Smooth muscle cell (in vitro differentiated cells): ENCODE data around the gene SMAP2. TPM values are rescaled to one million over a fixed set of nuclear protein-coding genes. Genes with fewer than 3 reads are reported as not detected.

ENCODE experiments used
- DNase-seq: peaks from one replicate; lab custom pipeline; 2025; ENCODE audit not compliant: unreplicated experiment; lab: John Stamatoyannopoulos, UW
- H2AFZ ChIP-seq: fragments of 200-600 bp; sonication (generic); 2 replicates; pipeline ENCODE4 v1.6.0; 2016; ENCODE audit warnings: antibody characterized with exemption, low read depth, mild to moderate bottlenecking
- H3F3A ChIP-seq: fragments of 200-600 bp; sonication (generic); 2 replicates; pipeline ENCODE4 v1.6.0; 2017; ENCODE audit warnings: antibody characterized with exemption, low read depth
- H3K27ac ChIP-seq: fragments of 200-600 bp; sonication (generic); 2 replicates; pipeline ENCODE4 v1.5.1; 2016; ENCODE audit warnings: low read depth, mild to moderate bottlenecking
- H3K27me3 ChIP-seq: fragments of 200-600 bp; sonication (generic); 2 replicates; pipeline ENCODE4 v1.6.1; 2016; ENCODE audit warnings: low read depth, mild to moderate bottlenecking
- H3K36me3 ChIP-seq: fragments of 200-600 bp; sonication (generic); 2 replicates; pipeline ENCODE4 v1.5.1; 2016; ENCODE audit warnings: low read depth
- H3K4me1 ChIP-seq: fragments of 200-600 bp; sonication (generic); 2 replicates; pipeline ENCODE4 v1.5.1; 2016; ENCODE audit warnings: low read depth
- H3K4me2 ChIP-seq: fragments of 200-600 bp; sonication (generic); 2 replicates; pipeline ENCODE4 v1.6.0; 2016; ENCODE audit warnings: mild to moderate bottlenecking
- H3K4me3 ChIP-seq: fragments of 200-600 bp; sonication (generic); 2 replicates; pipeline ENCODE4 v1.5.1; 2016; ENCODE audit warnings: mild to moderate bottlenecking
- H3K79me2 ChIP-seq: fragments of 200-600 bp; sonication (generic); 2 replicates; pipeline ENCODE4 v1.6.0; 2016; ENCODE audit warnings: low read depth, mild to moderate bottlenecking
- H3K9ac ChIP-seq: fragments of 200-600 bp; sonication (generic); 2 replicates; pipeline ENCODE4 v1.6.0; 2016; ENCODE audit warnings: low read depth
- H3K9me3 ChIP-seq: fragments of 200-600 bp; sonication (generic); replicated peaks from 2 replicates; pipeline ENCODE4 v1.5.1; 2016; ENCODE audit warnings: low read depth
- H4K20me1 ChIP-seq: fragments of 200-600 bp; sonication (generic); 2 replicates; pipeline ENCODE4 v1.6.0; 2016; ENCODE audit warnings: low read depth
- CTCF ChIP-seq: fragments of 200-600 bp; sonication (generic); IDR thresholded peaks from 2 replicates; pipeline ENCODE4 v1.5.1; 2017; ENCODE audit warnings: borderline replicate concordance, mild to moderate bottlenecking, antibody characterized with exemption; ENCODE audit not compliant: insufficient read depth, poor library complexity, severe bottlenecking
- WGBS: methylation state at CpG from one replicate; pipeline ENCODE4 v1.1.7; 2016; ENCODE audit warnings: low lambda C conversion rate; 5-methylcytosine and 5-hydroxymethylcytosine counted together
- polyA plus RNA-seq: library from polyadenylated mRNA; unstranded; fragments of >200 nt; fragmentation: Nextera tagmentation; extraction: Ambion mirVana; gene quantifications from 2 replicates; pipeline ENCODE4 v1.2.1, GENCODE V29; 2016
- total RNA-seq: library from RNA; depleted of rRNA; stranded (reverse); fragments of >200 nt; gene quantifications from 2 replicates; pipeline ENCODE4 v1.2.3, GENCODE V29; 2014

SMAP2 gene
- total and polyA plus RNA-seq, 2 experiments from 2014 or later = 18.4 to 29.7 TPM

DNA sequence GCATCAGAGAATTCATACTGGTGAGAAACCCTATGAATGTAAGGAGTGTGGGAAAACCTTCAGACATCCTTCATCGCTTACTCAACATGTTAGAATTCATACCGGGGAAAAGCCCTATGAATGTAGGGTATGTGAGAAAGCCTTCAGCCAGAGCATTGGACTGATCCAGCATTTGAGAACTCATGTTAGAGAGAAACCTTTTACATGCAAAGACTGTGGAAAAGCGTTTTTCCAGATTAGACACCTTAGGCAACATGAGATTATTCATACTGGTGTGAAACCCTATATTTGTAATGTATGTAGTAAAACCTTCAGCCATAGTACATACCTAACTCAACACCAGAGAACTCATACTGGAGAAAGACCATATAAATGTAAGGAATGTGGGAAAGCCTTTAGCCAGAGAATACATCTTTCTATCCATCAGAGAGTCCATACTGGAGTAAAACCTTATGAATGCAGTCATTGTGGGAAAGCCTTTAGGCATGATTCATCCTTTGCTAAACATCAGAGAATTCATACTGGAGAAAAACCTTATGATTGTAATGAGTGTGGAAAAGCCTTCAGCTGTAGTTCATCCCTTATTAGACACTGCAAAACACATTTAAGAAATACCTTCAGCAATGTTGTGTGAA is 89.5 kb downstream of the SMAP2 start:
- Histone ChIP-seq H3K79me2 (no peaks in the 10 kb centered on the region), H3K4me1 (no peaks in the 10 kb centered on the region), H3F3A (no peaks in the 10 kb centered on the region), H3K36me3 (peaks cover 68% of the 10 kb centered on the region), H4K20me1 (no peaks in the 10 kb centered on the region), H3K27me3 (no peaks in the 10 kb centered on the region), H3K9me3 (peaks cover 79% of the 10 kb centered on the region), H3K4me3 (no peak overlapping the region), H3K4me2 (no peak overlapping the region), H3K9ac (no peak overlapping the region), H3K27ac (no peak overlapping the region), H2AFZ (no peak overlapping the region)
- TF ChIP-seq CTCF = no peak
- DNase-seq = no peak
- WGBS = 90% methylated on average over 3 of the region's 3 CpGs

DNA sequence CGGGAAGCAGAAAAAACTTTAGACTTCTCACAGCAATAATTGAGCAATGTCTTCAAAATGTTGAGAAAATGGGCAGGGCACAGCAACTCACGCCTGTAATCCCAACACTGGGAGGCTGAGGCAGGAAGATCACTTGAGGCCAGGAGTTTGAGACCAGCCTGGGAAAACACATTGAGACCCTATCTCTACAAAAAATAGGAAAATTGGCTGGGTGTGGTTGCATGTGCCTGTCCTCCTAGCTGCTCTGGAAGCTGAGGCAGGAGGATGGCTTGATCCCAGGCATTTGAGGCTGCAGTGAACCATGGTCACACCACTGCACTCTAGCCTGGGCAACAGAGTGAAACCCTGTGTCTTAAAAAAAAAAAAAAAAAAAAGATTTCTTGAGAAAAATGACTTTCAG is 95.8 kb downstream of the SMAP2 start:
- Histone ChIP-seq H3F3A (no peaks in the 10 kb centered on the region), H3K79me2 (no peaks in the 10 kb centered on the region), H3K9ac (no peak overlapping the region), H2AFZ (no peak overlapping the region), H3K36me3 (peaks cover 21% of the 10 kb centered on the region), H4K20me1 (no peaks in the 10 kb centered on the region), H3K27me3 (no peaks in the 10 kb centered on the region), H3K4me1 (no peaks in the 10 kb centered on the region), H3K27ac (no peak overlapping the region), H3K4me2 (no peak overlapping the region), H3K9me3 (peaks cover 48% of the 10 kb centered on the region), H3K4me3 (no peak overlapping the region)
- DNase-seq = no peak
- WGBS = 98% methylated on average over 2 of the region's 2 CpGs
- TF ChIP-seq CTCF = no peak

Other genes starting within 250 kb of the SMAP2 start
- gene RLF, start 212.3 kb upstream of the SMAP2 start, total RNA-seq = 35.2 and 39.6 TPM in 2 replicates
- 7.3 and 8.2 TPM in 2 replicates for gene RLF, start 212.3 kb upstream of the SMAP2 start, polyA plus RNA-seq
- not detected in 2 replicates for gene TMCO2, start 125.8 kb upstream of the SMAP2 start, total RNA-seq
- gene TMCO2, start 125.8 kb upstream of the SMAP2 start, polyA plus RNA-seq = not detected in 2 replicates
- 48.9 and 53.3 TPM in 2 replicates for gene ZMPSTE24, start 115.5 kb upstream of the SMAP2 start, total RNA-seq
- gene ZMPSTE24, start 115.5 kb upstream of the SMAP2 start, polyA plus RNA-seq = 28.8 and 29.8 TPM in 2 replicates
- 6.5 and 8.0 TPM in 2 replicates for gene COL9A2, start 56.4 kb upstream of the SMAP2 start, total RNA-seq
- 16.0 and 24.5 TPM in 2 replicates for gene COL9A2, start 56.4 kb upstream of the SMAP2 start, polyA plus RNA-seq
- gene ZFP69B, start 76.7 kb downstream of the SMAP2 start, total RNA-seq = 6.5 and 6.8 TPM in 2 replicates
- gene ZFP69B, start 76.7 kb downstream of the SMAP2 start, polyA plus RNA-seq = 1.5 and 4.3 TPM in 2 replicates
- gene ZFP69, start 103.6 kb downstream of the SMAP2 start, total RNA-seq = 2.1 and 2.6 TPM in 2 replicates
- gene ZFP69, start 103.6 kb downstream of the SMAP2 start, polyA plus RNA-seq = 0.97 and 4.3 TPM in 2 replicates
- 9.4 and 10.4 TPM in 2 replicates for gene EXO5, start 135.0 kb downstream of the SMAP2 start, total RNA-seq
- 7.1 and 9.1 TPM in 2 replicates for gene EXO5, start 135.0 kb downstream of the SMAP2 start, polyA plus RNA-seq
- gene ZNF684, start 157.9 kb downstream of the SMAP2 start, total RNA-seq = 6.8 and 8.0 TPM in 2 replicates
- gene ZNF684, start 157.9 kb downstream of the SMAP2 start, polyA plus RNA-seq = 2.7 and 5.5 TPM in 2 replicates